Activated T-helper 2 cell treated with anti-CD3 and anti-CD28 coated beads, Interferon-gamma antibody, Interleukin-2, Interleukin-4, amounts not matched to agents 10 μg/mL and 5 μg/mL and 100 μg/mL, durations not matched to agents 14 hours and 24 hours and 36 hours (primary cell): ENCODE results near the gene OR3A3. TPM values are rescaled to one million over a fixed set of nuclear protein-coding genes. Genes with fewer than 3 reads are reported as not detected.
"Not testable (repeated sequence)": the region's sequence is repeated elsewhere in the genome, so short reads cannot be mapped to it uniquely, and the experiment has no call there.

ENCODE experiments used
- DNase-seq: peaks from one replicate; pipeline ENCODE4 v3.0.0; 2021; ENCODE audit warnings: low spot score
- H3K27ac Mint-ChIP-seq: one replicate; pipeline ENCODE4 v1.8.0; 2021; ENCODE audit warnings: mixed read lengths
- H3K27me3 Mint-ChIP-seq: one replicate; pipeline ENCODE4 v1.8.0; 2021; ENCODE audit warnings: low read depth, mixed read lengths
- H3K36me3 Mint-ChIP-seq: one replicate; pipeline ENCODE4 v1.8.0; 2021; ENCODE audit warnings: low read depth, mixed read lengths
- H3K4me1 Mint-ChIP-seq: one replicate; pipeline ENCODE4 v1.8.0; 2021; ENCODE audit warnings: low read depth, mixed read lengths
- H3K4me3 Mint-ChIP-seq: one replicate; pipeline ENCODE4 v1.8.0; 2021; ENCODE audit warnings: low read depth, mild to moderate bottlenecking, moderate library complexity, mixed read lengths
- H3K9me3 Mint-ChIP-seq: one replicate; pipeline ENCODE4 v1.8.0; 2021; ENCODE audit warnings: mixed read lengths
- intact Hi-C: fragments of 100-400 bp; cut with micrococcal nuclease; formaldehyde crosslinking; loops from one replicate; pipeline ENCODE4 v1.15.1; 2023
- total RNA-seq: library from RNA; stranded (reverse); gene quantifications from 2 replicates; pipeline ENCODE4 v1.2.3, GENCODE V29; 2022

Gene OR3A3
- total RNA-seq, 1 donor from 2014 or later, result not detected

GRCh38 chr17:3418222-3418621, 7.1 kb downstream of the OR3A3 start:
- intact Hi-C loops, result no loop called here
- no peak overlapping the region for H3K4me3 Mint-ChIP-seq
- no peaks in the 10 kb centered on the region for H3K36me3 Mint-ChIP-seq
- H3K9me3 Mint-ChIP-seq, result no peaks in the 10 kb centered on the region
- H3K27ac Mint-ChIP-seq, result no peak overlapping the region
- no peaks in the 10 kb centered on the region for H3K4me1 Mint-ChIP-seq
- H3K27me3 Mint-ChIP-seq, result peaks cover 3% of the 10 kb centered on the region
- no peak for DNase-seq

DNA sequence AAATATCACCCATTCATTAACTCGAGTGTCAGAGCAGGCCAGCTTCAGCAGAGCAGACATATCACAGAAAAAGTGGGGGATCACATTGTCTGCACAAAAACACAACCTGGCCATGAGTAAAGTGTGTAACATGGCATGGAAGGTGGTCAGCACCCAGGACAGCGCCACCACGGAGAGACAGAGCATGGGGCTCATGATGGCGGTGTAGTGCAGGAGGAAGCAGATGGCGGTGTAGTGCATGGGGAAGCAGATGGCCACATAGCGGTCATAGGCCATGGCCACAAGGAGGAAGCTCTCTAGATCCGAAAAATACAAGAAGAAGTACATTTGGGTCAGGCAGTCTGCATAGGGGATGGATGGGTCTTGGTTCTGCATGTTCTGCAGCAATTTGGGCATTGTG, 22.0 kb downstream of the OR3A3 start:
- H3K36me3 Mint-ChIP-seq, H3K4me1 Mint-ChIP-seq, H3K27me3 Mint-ChIP-seq, H3K9me3 Mint-ChIP-seq, H3K4me3 Mint-ChIP-seq, DNase-seq, H3K27ac Mint-ChIP-seq, intact Hi-C loops: not testable (repeated sequence)

- no peaks in the 10 kb centered on the region for H3K36me3 Mint-ChIP-seq
- no peaks in the 10 kb centered on the region for H3K9me3 Mint-ChIP-seq
- intact Hi-C loops, result no loop called here
- DNase-seq, result no peak
- H3K4me3 Mint-ChIP-seq, result no peak within 1 kb of the TSS
- H3K27ac Mint-ChIP-seq, result no peak within 1 kb of the TSS
- no peaks in the 10 kb centered on the region for H3K4me1 Mint-ChIP-seq
- H3K27me3 Mint-ChIP-seq, result no peaks in the 10 kb centered on the region
Observed at GRCh38 chr17:3433741-3434140, 22.6 kb downstream of the OR3A3 start, which contains the start of gene OR1E2. TSS of gene OR1E2 (minus strand) at chr17:3433841. CDS start at chr17:3433841, 0 bp downstream.

- Mint-ChIP-seq H3K27me3 (peaks cover 5% of the 10 kb centered on the region), H3K4me1 (no peaks in the 10 kb centered on the region), H3K9me3 (no peaks in the 10 kb centered on the region), H3K36me3 (no peaks in the 10 kb centered on the region), H3K4me3 (no peak overlapping the region), H3K27ac (no peak overlapping the region)
- DNase-seq, result no peak
- intact Hi-C loops, result no loop called here
Observed at GRCh38 chr17:3438368-3438767, 27.2 kb downstream of the OR3A3 start.

DNA sequence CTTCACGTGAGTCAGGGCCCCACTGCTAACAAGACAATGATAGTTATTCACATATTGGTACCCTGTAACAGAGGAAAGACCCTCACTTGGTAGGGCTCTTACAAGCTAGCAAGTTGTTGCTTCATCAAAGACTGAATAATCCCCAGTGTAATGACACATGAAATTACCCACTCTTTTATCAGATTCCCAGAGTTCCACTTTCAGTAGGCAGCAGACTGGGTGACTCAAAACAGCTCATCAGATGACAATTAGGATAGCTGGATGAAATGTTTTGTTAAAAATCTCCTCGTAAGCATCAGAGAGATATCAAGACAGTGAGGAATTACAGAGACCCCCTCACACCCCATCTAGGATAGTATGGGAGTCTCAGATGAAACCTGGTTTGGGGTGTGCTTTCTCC, 29.3 kb downstream of the OR3A3 start:
- Mint-ChIP-seq H3K4me1 (no peaks in the 10 kb centered on the region), H3K36me3 (no peaks in the 10 kb centered on the region), H3K27me3 (peaks cover 8% of the 10 kb centered on the region), H3K27ac (no peak overlapping the region), H3K9me3 (no peaks in the 10 kb centered on the region), H3K4me3 (no peak overlapping the region)
- DNase-seq, result no peak
- intact Hi-C loops, result no loop called here

GRCh38 chr17:3447625-3448024, 36.5 kb downstream of the OR3A3 start:
- H3K27me3 Mint-ChIP-seq, result peaks cover 5% of the 10 kb centered on the region
- H3K27ac Mint-ChIP-seq, result no peak overlapping the region
- intact Hi-C loops, result no loop called here
- DNase-seq, result no peak
- no peaks in the 10 kb centered on the region for H3K36me3 Mint-ChIP-seq
- H3K4me1 Mint-ChIP-seq, result no peaks in the 10 kb centered on the region
- no peaks in the 10 kb centered on the region for H3K9me3 Mint-ChIP-seq
- H3K4me3 Mint-ChIP-seq, result no peak overlapping the region

GRCh38 chr17:3448059-3448665, 37.0 kb downstream of the OR3A3 start:
- intact Hi-C loops, result no loop called here
- Mint-ChIP-seq H3K9me3 (no peaks in the 10 kb centered on the region), H3K36me3 (no peaks in the 10 kb centered on the region), H3K4me3 (no peak overlapping the region), H3K4me1 (no peaks in the 10 kb centered on the region), H3K27ac (no peak overlapping the region), H3K27me3 (peaks cover 3% of the 10 kb centered on the region)
- no peak for DNase-seq

GRCh38 chr17:3466355-3466754, 55.2 kb downstream of the OR3A3 start:
- H3K9me3 Mint-ChIP-seq, H3K27me3 Mint-ChIP-seq, H3K36me3 Mint-ChIP-seq, intact Hi-C loops, H3K27ac Mint-ChIP-seq, H3K4me1 Mint-ChIP-seq, H3K4me3 Mint-ChIP-seq, DNase-seq: not testable (repeated sequence)

GRCh38 chr17:3469529-3469928, 58.4 kb downstream of the OR3A3 start:
- intact Hi-C loops, result no loop called here

DNA sequence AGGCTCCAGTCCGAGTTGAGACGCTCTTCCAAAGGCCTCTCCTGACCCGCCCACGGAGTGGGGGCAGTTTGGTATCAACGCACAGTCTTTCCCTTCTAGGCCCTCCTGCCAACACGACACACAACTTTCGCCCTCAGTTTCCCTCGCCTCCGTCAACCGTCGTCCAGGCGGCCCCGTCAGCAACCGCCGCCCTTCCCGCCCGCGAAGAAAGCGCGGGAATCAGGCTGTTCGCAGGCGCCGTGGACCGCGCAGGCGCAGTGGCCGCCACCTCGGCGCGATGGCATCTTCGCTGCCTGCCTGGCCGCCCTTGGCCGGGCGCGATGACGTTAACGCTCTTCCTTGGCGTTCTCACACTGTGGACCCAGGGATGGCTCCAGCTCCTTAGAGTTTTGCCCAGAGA, 60.4 kb downstream of the OR3A3 start, which contains the start of gene SPATA22:
Gene SPATA22, minus strand, starts transcription at position 221 of the 400 bp plus-strand sequence. CDS start 2,494 bp downstream, outside the sequence.
- H3K27me3 Mint-ChIP-seq, result peaks cover 3% of the 10 kb centered on the region
- H3K4me3 Mint-ChIP-seq, result no peak within 1 kb of the TSS
- H3K4me1 Mint-ChIP-seq, result peaks cover 4% of the 10 kb centered on the region
- no peak within 1 kb of the TSS for H3K27ac Mint-ChIP-seq
- intact Hi-C loops, result no loop called here
- H3K36me3 Mint-ChIP-seq, result no peaks in the 10 kb centered on the region
- no peak for DNase-seq
- no peaks in the 10 kb centered on the region for H3K9me3 Mint-ChIP-seq

More at GRCh38 chr17:3469529-3469928, 58.4 kb downstream of the OR3A3 start:
- Mint-ChIP-seq H3K36me3 (no peaks in the 10 kb centered on the region), H3K27ac (no peak overlapping the region), H3K4me1 (no peaks in the 10 kb centered on the region), H3K27me3 (peaks cover 2% of the 10 kb centered on the region), H3K9me3 (no peaks in the 10 kb centered on the region), H3K4me3 (no peak overlapping the region)
- DNase-seq, result no peak

DNA sequence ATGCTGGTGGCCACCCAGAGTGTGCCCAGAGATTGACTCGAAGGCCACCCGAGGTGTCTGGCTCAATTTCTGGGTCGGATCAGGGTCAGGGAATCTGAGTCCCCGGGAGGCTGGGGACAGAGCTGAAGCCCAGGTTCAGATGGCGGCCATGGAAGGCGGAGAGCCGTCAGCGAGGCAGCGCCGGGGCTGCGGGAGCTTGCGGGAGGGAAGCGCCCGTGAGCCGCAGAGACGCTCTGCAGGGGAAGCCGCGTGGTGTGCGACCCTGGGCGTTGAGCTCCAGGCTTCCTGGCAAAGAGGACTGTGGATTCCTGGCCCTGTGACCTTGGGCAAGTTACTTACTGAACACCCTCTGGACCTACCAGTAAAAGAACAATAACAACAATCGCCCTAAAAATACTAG, 61.0 kb downstream of the OR3A3 start:
- Mint-ChIP-seq H3K4me1 (peaks cover 4% of the 10 kb centered on the region), H3K4me3 (no peak overlapping the region), H3K27ac (no peak overlapping the region), H3K27me3 (peaks cover 2% of the 10 kb centered on the region), H3K36me3 (no peaks in the 10 kb centered on the region), H3K9me3 (no peaks in the 10 kb centered on the region)
- intact Hi-C loops, result no loop called here
- DNase-seq, result no peak
